Muscle of leg (tissue), 9 donors: ENCODE measurements around the gene BORCS5. TPM values are rescaled to one million over a fixed set of nuclear protein-coding genes. Genes with fewer than 3 reads are reported as not detected.

Experiments
- polyA plus RNA-seq, 8 donors: library from polyadenylated mRNA; unstranded; fragments of 120-200 nt; gene quantifications; one replicate each; pipeline versions ENCODE4 v1.2.1 to v1.2.3, GENCODE V29; 2013; ENCODE audit warnings: inconsistent platforms in 1 of 8, low replicate concordance in 1 of 8; ENCODE audit not compliant: insufficient read length in 8 of 8, insufficient read depth in 1 of 8
- total RNA-seq: library from RNA; stranded (reverse); fragments of 120-200 nt; gene quantifications from one replicate; pipeline ENCODE4 v1.2.4, GENCODE V29; 2013

BORCS5 gene
- total and polyA plus RNA-seq, 9 donors = 6.7 to 9.2 (median 7.4) TPM

Other genes with a start within 250 kb of the BORCS5 start
- gene LRP6, start 90.0 kb upstream of the BORCS5 start, total RNA-seq = 43.4 TPM
- gene LRP6, start 90.0 kb upstream of the BORCS5 start, polyA plus RNA-seq = 10 to 100 TPM; 18.8 to 39.9 (median 35.4) TPM
- 4.2 TPM for gene MANSC1, start 6.8 kb upstream of the BORCS5 start, total RNA-seq
- gene MANSC1, start 6.8 kb upstream of the BORCS5 start, polyA plus RNA-seq = 10 to 100 TPM in 5 of 8 donors, 1 to 10 TPM in 3; 8.0 to 13.9 (median 10.7) TPM
- gene DUSP16, start 205.8 kb downstream of the BORCS5 start, total RNA-seq = 18.2 TPM
- 10 to 100 TPM; 21.4 to 34.1 (median 27.0) TPM for gene DUSP16, start 205.8 kb downstream of the BORCS5 start, polyA plus RNA-seq